ENCODE results near the gene GRAMD1A.

Gene GRAMD1A

DNA sequence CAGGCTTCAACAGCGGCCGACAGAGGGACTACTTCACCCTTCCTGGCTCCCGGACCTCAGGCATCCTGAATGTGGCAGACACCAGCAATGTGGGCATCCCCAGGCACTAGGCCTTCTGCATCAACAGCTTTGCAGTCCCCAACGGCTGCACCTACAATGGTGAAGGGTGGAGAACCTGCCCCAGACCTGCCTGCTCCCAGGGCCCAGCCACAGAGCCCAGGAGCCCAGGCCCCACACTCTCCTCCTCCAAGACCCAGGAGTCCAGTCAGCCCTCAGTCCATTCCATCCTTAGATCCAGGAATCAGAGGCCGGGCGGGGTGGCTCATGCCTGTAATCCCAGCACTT is 75.9 kb downstream of the GRAMD1A start:
- no peak overlapping the region for H3K4me3 ChIP-seq (ENCODE audit: low read depth, low read length)
- TF ChIP-seq, protein P1, sequence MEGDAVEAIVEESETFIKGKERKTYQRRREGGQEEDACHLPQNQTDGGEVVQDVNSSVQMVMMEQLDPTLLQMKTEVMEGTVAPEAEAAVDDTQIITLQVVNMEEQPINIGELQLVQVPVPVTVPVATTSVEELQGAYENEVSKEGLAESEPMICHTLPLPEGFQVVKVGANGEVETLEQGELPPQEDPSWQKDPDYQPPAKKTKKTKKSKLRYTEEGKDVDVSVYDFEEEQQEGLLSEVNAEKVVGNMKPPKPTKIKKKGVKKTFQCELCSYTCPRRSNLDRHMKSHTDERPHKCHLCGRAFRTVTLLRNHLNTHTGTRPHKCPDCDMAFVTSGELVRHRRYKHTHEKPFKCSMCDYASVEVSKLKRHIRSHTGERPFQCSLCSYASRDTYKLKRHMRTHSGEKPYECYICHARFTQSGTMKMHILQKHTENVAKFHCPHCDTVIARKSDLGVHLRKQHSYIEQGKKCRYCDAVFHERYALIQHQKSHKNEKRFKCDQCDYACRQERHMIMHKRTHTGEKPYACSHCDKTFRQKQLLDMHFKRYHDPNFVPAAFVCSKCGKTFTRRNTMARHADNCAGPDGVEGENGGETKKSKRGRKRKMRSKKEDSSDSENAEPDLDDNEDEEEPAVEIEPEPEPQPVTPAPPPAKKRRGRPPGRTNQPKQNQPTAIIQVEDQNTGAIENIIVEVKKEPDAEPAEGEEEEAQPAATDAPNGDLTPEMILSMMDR (IDR thresholded peaks at IDR 0.05; ENCODE audit: borderline replicate concordance, insufficient read depth, low read depth, low read length): no peak
